HepG2 (cell line): ENCODE measurements around the gene PPP2R2C.

ENCODE experiments used
- CBFB ChIP-seq: sonication (generic); formaldehyde crosslinking; IDR thresholded peaks from 2 replicates; pipeline ENCODE4 v1.4.0; 2020; ENCODE audit warnings: missing genetic modification reagents
- GABPA ChIP-seq, 2 experiments: IDR thresholded peaks; 2 replicates each; pipeline ENCODE4 v1.6.1; 2011 to 2016; ENCODE audit warnings: low read depth in 2 of 2, low read length in 1 of 2, missing biosample characterization in 1 of 2, missing genetic modification characterization in 1 of 2
- SETDB1 ChIP-seq: sonication (generic); formaldehyde crosslinking; IDR thresholded peaks from 2 replicates; pipeline ENCODE4 v1.5.1; 2020; ENCODE audit warnings: missing genetic modification reagents, mild to moderate bottlenecking, borderline replicate concordance
- XRCC5 ChIP-seq: fragments of 200-400 bp; formaldehyde crosslinking; optimal IDR thresholded peaks from 2 replicates; pipeline ENCODE3; 2017; ENCODE audit warnings: mild to moderate bottlenecking, low read length

DNA sequence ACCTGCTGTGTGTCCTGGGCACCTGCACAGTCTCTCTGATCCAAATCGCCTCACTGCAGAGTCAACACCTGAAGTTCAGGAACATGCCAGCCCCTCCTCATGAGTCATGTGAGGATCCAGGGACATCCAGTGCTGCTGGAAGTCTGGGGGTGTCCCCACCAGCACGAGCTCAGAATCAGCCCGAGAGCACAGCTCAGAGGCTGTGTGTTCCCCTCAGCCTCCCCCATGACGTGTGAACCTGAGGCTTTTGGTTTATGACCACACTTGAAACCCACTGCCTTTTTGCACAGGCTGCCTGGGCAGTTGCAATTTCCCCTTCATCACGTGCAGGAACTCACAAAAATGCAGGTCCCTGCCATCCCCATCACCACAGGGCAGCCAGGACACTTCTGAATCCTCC, 47.1 kb downstream of the PPP2R2C start:
- TF ChIP-seq CBFB (CRISPR knock-in tag) (no peak), XRCC5 (no peak), GABPA (IDR thresholded peaks at IDR 0.05; ENCODE audit: low read depth, low read length) (no peak), GABPA (CRISPR knock-in tag; IDR thresholded peaks at IDR 0.05; ENCODE audit: low read depth) (no peak), SETDB1 (no peak)
